C4-2B (cell line): ENCODE results near the gene ACAD11.

Source experiments
- CTCF ChIP-seq: fragments of 450-650 bp; conservative IDR thresholded peaks from 2 replicates; pipeline ENCODE4 v1.5.1; 2017; ENCODE audit warnings: mild to moderate bottlenecking
- ZFX ChIP-seq: fragments of 450-650 bp; IDR thresholded peaks from 2 replicates; pipeline ENCODE4 v1.6.1; 2017

GRCh38 chr3:132536442-132537153 is 123.0 kb downstream of the ACAD11 start:
- TF ChIP-seq ZFX, result no peak
- TF ChIP-seq CTCF, result no peak
